ENCODE data around the gene IAPP. TPM values are rescaled to one million over a fixed set of nuclear protein-coding genes. Genes with fewer than 3 reads are reported as not detected.
"Not testable (repeated sequence)": the region's sequence is repeated elsewhere in the genome, so short reads cannot be mapped to it uniquely, and the experiment has no call there.

IAPP gene
- not detected in 2 replicates for total RNA-seq

DNA sequence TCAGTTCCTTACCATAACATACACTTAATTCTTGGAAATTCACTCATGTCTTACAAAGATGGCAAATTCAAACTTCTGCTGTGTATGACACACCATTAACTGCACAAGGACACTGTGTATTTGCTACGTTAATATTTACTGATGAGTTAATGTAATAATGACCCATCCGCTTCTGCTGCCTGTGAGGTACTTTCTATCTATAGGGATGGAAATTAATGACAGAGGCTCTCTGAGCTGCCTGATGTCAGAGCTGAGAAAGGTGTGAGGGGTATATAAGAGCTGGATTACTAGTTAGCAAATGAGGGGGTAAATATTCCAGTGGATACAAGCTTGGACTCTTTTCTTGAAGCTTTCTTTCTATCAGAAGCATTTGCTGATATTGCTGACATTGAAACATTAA lies at the start of gene IAPP:
TSS of gene IAPP (plus strand) at position 301 of the 400 bp plus-strand sequence. CDS start 450 bp downstream, outside the sequence.
- no peak for DNase-seq (ENCODE audit: low read depth, low spot score)

DNA sequence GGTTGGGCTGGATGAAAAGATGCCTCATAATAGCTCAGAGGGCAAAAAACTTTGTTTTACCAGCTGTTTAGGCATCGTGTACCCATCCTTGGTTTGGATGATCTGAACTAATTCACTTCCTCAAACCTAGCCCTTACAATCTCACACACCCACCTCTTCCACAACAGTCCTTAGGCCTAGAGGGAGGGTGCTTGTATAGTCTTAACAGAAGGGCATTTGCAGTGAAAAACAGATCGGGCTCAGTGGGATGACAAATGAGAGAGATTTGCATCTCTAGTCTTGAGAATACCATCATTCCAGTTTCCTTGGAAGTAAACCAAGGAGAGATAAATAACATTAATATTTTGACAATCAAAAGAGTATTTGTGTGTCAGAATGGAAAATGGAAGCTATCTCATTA lies 49.0 kb upstream of the IAPP start:
- no peak for DNase-seq (ENCODE audit: low read depth, low spot score)

DNA sequence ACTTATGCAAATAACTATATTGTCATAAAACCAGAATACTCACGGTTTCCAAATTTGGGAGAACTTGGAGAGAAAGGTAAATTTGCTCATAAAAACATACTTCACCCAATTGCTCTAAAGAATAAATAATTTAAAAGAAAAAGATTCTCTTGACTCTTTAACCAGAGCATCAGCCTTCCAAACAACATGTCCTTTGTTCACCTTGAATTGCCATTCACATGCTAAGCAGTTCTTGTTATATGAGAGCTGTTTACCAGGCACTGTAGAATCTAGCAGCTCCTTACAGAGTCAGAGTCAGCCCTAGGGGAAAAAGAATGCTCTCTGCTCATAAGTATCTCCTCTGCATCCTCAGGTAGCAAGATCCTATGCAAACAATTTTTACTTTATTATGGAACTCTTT lies 48.2 kb upstream of the IAPP start:
- DNase-seq (ENCODE audit: low read depth, low spot score), result no peak

DNA sequence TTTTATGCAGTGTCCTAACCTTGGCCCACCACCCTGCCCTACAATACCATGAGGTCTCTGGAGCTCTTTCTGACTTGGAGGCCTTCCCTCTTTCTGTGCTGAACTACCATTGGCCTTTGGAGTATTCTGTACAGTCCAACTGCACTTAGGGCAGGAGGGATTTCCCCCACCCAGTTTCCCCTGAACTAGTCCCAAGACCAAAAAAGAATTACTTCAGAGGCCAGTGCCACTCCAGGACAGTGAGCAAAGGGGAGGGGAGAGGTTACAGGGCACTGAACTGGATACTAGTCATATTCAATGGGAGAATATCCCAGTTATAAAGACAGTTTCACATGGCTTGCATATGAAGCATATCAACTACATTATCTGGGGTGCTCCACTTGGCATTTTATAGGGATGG lies 44.1 kb upstream of the IAPP start:
- no peak for DNase-seq (ENCODE audit: low read depth, low spot score)

DNA sequence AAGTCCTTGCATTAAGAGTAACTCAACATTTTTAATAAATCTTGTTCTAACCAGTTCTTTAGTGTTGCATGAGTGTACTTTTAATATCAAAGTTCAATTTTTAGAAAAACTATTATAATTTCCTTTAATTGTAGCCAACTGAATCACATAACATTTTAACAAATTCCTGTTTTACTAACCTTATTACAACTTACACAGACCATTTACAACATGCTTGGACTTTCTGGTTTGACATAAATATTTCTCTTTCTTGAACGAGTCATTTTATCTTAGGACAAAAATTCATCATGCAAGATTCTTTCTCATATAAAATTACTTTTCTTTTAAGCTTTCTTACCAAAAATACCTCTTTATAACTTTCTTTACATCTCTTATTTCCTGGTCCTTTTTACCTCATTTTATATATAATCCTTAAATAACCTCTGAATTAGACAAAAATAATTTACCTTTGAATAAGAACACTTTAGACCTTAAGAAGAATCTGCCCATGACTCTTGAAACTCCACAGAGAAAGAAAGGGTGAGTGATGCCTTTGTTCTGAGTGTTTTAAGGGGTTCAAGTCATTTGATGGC lies 41.9 kb upstream of the IAPP start:
- no peak for DNase-seq (ENCODE audit: low read depth, low spot score)

DNA sequence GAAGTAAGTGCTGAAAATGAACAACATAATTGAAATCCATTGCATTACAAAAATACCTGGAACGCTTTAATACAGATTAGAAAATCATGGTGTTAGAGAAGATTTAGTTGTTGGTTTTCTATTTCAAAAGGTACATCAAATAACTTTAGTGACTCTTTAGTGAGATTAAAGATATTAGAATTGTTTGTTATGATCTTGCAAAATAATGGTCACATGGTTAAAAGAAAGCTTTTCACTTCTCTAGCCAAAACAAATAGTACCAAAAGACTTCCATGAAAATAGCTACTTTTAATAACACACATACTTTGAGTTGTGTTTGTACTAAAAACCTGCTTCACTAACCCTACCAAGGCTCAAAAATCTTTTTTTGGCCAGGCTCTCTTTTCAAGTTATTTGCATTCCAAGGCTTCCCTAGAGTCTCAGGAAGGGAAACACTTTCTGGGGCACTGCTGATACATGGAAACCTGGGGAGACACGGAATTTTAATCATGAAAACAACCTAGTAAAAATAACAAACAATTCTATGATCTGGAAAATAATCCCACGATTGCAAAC lies 37.9 kb upstream of the IAPP start, which contains the start of gene SLCO1A2:
TSS of gene SLCO1A2 (minus strand) at position 147 of the 555 bp plus-strand sequence. CDS start 270 bp downstream, outside the sequence.
- DNase-seq (ENCODE audit: low read depth, low spot score), result no peak

DNA sequence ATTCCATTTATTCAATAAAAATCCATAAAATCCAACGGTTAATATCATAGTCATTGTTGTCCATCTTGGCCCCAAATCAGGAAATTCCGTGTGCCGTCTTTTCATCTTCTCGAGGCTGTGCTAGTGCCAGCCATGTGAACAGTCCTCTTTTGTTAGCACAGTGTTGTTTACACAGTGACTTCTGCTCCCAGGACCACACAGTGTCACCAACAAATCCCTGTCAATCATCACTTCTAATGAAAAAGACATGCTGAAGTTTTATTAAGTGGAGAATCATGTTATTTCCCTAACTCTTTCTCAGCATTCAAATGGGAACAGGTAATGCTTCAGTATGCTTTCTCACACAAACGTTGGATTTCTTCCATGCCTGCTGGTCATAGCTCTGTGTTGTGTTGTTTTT lies 36.0 kb upstream of the IAPP start:
- DNase-seq (ENCODE audit: low read depth, low spot score), result no peak

DNA sequence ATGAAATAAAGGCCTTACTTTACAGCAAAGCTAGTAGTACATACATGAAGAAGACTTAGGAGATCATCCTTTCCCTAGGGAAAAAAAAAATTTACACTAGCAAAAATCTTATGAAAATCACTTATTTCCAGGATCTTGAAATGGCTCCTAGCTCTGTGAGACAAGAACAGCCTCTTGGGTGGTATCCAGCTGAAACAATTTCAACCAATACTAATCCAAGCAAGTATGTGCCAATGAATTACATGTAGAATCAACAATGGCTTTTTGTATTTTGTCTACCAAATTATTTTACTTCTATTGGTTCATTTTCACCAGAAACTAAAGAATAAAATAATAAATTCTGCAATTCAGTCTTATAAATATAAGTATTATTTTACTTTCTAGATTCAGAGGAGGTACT lies 35.2 kb upstream of the IAPP start:
- DNase-seq (ENCODE audit: low read depth, low spot score), result no peak

DNA sequence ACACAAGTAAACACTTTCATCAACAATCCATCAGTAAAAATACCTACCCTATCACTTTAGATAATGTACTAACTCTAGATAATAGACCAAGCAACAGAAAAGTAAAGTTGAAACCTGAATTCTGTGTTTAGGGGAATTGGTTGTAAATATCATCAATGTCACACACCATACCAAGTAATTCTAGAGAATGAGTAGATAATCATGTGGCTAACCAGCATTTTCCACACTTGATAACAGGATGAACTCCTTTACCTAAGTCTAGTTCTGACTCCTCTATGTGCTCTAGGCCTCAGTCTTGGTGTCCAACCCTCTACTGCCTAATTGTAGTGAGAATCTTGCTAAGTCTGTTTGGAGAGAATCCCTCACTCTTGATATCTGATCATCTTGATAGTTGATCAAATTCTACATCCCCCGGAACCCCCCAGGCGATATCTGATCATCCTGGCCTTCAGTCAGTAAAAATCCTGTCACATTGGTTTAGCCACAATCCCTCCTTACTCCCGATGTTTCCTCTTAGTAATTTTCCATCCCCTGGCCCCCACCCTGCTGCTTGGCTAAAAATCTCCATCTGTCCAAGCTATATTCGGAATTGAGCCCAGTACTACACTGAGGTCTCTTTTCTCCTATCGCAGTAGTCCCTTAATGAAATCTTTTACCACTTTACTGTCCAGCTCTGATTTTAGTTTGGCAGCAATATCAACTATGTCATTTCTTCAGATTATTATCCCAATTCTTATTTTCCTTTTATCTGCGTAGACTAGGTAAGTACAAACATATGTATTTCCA lies 34.5 kb upstream of the IAPP start:
- no peak for DNase-seq (ENCODE audit: low read depth, low spot score)

DNA sequence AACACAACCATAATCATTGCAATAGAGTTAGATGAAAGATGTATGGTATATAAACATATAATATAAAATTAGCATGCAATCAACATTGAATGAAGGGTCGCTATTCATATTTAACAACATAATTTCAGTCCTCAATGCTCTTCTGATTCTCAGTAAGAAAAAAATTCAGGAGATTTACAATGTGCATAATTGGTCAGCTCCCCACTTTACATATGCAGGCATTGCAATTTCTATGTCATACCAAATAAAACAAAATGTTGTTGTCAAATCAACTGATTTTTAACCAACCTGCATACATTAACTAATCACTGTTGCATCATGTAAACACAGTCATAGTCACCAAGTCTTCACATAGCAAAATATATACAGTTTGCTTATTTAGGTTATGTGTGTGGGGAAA lies 32.8 kb upstream of the IAPP start:
- no peak for DNase-seq (ENCODE audit: low read depth, low spot score)

DNA sequence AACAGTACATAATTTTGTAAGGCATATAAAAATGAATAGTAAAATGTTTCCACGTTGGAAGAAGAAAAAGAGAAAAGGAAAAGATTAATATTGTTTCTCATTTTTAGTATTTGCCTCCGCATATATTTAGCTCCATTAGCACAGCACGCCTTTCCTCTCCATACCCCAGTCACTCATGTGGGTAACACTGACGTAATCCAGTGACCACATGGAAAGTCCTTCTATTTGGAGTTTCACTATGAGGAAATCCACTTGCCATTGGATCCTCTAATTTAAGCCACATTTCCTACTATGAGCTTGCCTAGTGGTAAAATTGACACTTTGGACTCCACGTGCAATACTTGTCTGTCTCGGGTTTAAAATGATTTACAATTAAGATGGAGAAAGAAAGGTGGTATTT lies 32.3 kb upstream of the IAPP start:
- no peak for DNase-seq (ENCODE audit: low read depth, low spot score)

DNA sequence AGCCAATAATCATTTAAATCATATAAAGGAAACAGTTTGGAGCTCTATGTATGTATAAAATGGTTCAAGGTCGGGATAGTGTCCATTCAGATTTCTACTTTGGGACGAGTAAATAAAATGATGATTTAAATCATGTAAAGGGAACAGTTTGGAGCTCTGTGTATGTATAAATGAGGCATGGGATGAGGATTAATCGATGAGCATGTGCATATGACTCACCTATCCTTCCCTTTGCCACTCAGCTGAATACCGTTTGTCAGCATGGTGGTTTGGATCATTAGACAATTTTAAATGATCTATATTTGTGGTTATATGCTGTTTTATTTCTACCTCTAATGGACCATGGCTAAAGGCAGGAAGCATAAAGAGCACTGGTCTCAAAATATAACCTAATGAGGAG lies 30.9 kb upstream of the IAPP start:
- DNase-seq (ENCODE audit: low read depth, low spot score), result no peak

DNA sequence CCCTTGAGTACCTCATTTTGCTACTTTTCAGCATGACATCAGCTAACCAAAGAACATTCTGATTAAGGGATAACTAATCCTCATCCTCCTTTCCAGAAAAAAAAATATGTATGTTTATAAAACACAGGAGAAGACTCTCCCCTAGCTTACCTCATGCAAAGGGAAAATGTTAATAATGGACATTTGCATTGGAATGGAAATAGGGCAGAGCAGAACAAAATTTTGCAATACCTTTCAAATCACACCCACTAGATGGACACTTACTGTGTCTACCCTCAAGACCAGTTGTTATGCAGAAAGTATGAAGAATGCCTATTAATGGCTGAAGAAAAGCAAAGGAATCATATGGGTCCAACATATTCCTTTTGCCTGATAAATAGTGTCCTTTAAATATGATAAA lies 29.1 kb upstream of the IAPP start:
- DNase-seq (ENCODE audit: low read depth, low spot score), result no peak

DNA sequence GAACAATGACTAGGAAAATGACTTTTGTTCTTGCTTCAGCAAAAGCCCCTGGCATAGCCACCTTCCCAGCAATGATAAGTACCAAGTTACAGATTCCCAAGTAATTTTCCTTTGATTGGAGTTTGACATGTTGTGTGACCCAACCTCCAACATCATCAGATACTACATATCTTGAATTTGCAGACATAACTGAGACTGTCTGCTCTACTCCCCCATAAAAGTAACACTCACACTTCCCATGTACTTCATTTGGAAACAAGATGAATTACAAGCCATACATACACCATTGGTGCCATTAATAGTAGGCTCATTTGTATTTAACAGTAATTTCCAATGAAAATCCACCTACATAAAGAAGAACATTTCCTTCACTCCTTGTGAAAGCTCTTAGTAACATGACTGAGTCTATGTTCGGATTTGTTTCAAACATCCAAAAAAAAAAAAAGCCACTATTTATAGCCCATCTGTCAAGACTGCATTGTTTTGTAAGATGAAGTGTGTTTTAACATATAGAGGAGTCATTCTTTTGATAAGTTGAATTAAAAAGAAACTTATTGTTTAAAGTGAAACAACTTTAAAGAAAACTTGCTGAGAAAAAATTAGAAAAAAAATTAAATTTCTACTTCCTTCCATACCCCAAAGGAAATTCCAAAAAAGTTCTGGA lies 26.0 kb upstream of the IAPP start:
- DNase-seq (ENCODE audit: low read depth, low spot score), result no peak

DNA sequence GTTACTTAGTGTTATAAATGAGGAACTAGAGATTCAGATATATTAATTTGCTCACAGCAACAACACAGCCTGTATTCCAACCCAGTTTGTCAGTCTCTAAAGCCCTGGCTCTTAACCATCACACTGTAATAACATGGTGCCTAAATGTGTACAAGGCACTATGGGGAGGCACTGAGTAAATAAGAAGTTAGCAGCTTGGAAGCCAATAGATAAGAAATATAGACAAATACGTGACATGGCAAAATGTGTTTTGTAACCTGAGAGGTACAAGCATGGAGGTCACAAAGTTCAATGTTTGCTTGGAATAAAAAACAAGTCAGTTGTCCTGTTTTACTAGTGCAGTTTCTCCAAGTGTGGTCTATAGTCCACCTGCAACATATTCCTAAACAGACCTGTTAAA lies 21.7 kb upstream of the IAPP start:
- no peak for DNase-seq (ENCODE audit: low read depth, low spot score)

DNA sequence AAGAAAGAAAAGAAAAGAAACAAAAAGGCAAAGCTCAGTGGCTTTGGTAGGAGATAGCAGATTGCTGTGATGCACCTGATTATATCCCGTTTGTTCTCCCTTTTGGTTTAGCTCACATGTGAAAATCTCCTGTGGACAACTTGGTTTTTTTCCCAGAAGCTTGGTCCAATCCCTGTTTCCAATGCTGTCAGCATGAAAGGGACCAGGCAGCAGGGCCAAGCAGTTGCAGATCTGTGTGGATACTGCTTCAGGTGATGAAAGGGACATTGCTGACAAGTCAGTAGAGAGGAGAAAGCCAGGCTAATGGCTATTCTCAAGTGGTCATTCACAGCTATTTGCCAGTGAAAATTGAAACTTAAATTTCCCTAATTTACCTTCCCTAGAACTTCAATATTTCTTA lies 19.2 kb upstream of the IAPP start:
- no peak for DNase-seq (ENCODE audit: low read depth, low spot score)

DNA sequence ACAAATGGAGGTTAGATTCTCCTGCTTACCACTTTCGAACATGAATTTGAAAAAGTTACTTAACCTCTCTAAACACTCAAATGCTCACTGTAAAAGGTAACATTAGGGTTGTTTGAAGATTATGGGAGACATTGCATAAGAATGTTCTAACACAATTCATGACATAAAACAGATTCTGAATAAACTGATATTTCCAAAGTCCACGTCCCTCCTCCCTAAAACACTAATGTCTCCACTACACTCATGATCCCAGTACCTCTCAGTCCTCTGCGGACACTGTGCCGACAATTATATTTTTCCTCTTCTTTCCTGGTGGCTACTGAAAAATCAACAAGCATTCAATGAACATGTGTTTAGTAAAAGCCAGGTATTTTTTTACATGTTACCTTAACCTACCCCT lies 18.8 kb upstream of the IAPP start:
- DNase-seq (ENCODE audit: low read depth, low spot score), result no peak

DNA sequence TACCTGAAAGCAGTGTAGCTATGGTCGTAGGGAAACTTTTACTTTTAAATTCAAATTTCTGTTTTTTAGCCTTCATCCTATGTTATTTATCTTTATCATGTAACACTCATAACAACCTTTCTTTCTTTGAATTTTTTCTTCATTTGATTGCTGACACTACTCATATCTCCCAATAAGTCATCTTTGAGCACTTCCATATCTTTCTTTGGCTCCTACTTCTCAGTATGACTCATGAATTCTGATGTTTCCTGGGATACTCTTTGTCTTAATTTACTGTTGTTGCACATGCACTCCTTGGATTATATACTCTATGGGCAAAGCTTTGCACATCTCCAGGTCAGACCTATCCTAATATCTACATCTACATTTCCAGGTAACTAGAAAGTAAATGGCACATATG lies 18.1 kb upstream of the IAPP start:
- DNase-seq (ENCODE audit: low read depth, low spot score), result no peak

DNA sequence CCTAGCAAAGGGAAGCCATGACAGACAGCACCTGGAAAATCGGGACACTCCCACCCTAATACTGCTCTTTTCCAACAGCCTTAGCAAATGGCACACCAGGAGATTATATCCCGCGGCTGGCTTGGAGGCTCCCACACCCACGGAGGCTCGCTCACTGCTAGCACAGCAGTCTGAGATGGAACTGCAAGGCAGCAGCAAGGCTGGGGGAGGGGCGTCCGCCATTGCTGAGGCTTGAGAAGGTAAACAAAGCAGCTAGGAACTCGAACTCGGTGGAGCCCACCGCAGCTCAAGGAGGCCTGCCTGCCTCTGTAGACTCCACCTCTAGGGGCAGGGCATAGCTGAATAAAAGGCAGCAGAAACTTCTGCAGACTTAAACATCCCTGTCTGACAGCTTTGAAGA lies 12.1 kb upstream of the IAPP start:
- not testable (repeated sequence) for DNase-seq (ENCODE audit: low read depth, low spot score)

DNA sequence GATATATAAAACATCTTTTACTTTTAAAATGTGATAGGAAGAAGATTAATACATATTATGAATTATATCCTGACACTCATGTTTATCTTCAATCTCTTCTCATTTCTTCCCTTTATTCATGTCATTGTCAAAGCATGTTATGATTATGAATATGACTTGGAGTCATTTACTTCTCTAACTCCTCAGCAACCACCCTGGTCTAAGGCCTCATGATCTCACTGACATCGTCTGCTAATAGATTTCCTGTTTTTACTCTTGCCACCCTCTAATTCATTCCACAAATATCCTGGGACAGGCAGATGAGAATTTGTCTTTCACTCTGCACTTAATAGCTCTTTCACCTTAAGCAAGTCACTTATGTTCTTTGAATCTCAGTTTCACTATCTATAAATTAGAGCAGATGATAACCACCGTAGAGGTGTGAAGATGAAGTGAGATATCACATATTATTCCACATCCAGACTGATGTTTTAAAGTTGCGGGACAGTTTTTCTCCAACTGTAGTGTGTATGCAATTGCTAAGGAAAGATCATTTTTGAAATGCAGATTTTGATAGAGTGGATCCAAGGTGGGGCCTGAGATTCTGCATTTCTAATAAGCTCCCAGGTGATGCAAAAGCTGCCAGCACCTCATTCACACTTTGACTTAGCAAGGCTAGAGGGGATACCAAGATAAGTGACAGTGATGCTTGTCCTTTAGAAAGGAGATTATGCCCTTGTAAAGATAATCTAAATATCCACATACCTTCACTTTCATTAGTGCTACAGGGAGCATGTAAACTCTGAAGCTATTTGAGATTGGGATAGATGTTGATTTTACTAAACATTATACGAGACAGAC lies 3.3 kb upstream of the IAPP start:
- DNase-seq (ENCODE audit: low read depth, low spot score), result no peak

DNA sequence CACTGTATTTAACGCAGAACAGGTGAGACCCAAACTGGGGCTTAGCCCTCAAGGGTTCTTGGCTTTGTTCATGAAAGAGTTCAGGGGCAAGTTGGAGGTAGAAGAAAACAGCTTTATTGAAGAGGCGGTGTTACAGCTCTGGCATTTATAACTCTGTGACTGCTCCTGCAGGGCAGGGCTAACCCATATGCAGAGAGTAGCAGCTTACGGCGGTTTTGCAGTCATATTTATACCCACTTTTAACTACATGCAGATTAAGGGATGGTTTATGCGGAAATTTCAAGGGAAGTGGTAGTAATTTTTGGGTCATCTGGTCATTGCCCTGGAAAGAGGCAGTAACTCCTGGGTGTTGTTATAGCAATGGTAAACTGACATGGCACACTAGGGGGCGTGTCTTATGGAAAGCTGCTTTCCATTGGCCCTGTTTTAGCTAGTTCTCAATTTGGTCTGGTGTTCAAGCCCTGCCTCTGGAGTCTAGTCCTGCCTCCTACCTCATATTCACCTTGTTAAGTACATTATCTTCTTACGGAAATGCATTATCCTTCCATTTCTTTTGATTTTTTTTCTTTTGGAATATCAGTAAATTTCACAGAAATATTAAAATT lies 1.8 kb upstream of the IAPP start:
- DNase-seq (ENCODE audit: low read depth, low spot score), result no peak
